LNCaP clone FGC (cell line): ENCODE results near the gene RELA.

Experiments used
- DNase-seq: peaks from one replicate; pipeline ENCODE4 v3.0.0-alpha.2; 2011; ENCODE audit warnings: low read depth
- H3K4me3 ChIP-seq: 2 replicates; pipeline ENCODE4 v1.5.1; 2011; ENCODE audit warnings: mild to moderate bottlenecking, low read depth, low read length, control low read depth
- TF ChIP-seq, protein P1 (sequence below): IDR thresholded peaks from 2 replicates; pipeline ENCODE4 v1.5.1; 2012; ENCODE audit warnings: mild to moderate bottlenecking; ENCODE audit not compliant: control insufficient read depth, insufficient read depth; ENCODE audit errors: extremely low read depth

The RELA gene

DNA sequence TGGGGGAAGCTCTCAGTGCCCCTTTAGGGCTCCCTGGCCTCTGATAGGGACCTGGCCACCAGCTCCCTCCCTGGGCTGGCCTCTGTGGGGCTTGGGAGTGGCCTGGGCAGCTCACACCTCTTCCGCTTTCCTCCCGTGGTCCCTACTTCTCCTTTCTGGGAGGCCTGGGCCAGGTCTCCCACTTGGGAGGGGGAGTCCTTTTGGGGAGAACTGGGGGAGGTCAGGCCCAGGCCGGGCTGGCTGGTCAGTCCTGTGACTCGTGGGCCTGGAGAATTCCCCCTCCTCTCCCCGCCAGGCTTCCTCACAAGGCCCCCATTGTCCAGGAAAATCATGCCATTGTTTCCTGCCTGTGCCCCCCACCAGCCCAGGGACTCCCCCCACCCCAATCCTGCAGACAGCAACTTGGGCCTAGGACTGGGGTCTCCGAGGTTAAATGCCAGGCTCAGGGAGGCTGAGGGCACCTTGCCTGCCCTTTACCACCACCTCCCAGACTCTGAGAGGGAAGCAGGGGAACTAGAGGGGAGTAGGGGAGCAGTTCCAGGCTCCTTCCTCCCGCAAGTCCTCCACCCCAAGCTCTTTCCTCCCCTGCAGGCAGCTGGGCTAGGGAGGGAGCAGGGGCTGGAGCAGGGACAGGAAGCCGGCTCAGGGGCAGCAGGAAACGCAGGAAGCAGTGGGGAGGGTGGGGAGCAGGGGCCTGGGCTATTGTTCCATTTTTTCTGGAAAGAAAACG lies 51.5 kb downstream of the RELA start:
- H3K4me3 ChIP-seq = no peak overlapping the region
- DNase-seq = no peak
- TF ChIP-seq, protein P1, sequence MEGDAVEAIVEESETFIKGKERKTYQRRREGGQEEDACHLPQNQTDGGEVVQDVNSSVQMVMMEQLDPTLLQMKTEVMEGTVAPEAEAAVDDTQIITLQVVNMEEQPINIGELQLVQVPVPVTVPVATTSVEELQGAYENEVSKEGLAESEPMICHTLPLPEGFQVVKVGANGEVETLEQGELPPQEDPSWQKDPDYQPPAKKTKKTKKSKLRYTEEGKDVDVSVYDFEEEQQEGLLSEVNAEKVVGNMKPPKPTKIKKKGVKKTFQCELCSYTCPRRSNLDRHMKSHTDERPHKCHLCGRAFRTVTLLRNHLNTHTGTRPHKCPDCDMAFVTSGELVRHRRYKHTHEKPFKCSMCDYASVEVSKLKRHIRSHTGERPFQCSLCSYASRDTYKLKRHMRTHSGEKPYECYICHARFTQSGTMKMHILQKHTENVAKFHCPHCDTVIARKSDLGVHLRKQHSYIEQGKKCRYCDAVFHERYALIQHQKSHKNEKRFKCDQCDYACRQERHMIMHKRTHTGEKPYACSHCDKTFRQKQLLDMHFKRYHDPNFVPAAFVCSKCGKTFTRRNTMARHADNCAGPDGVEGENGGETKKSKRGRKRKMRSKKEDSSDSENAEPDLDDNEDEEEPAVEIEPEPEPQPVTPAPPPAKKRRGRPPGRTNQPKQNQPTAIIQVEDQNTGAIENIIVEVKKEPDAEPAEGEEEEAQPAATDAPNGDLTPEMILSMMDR = no peak

DNA sequence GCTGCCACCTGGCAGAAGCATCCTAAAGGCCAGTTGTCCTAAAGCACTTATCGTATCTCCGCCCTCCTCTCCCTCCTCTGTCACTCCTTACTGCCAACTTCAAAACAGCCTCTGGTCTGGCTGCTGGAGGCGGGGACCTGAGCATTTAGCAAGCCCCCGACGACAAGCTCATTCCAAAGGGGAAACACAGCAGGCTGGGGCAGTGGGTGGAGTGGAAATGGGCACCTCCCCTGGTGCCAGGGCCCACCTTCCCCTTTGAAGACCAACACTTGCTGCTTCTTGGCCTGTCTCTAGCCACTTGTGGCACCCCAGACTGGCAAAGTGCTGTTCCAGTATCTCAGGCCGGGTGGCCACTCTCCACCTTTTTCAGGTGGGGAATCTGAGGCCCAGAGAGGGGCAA lies 52.3 kb downstream of the RELA start:
- no peak for DNase-seq
- no peak overlapping the region for H3K4me3 ChIP-seq
- TF ChIP-seq, protein P1 = no peak

DNA sequence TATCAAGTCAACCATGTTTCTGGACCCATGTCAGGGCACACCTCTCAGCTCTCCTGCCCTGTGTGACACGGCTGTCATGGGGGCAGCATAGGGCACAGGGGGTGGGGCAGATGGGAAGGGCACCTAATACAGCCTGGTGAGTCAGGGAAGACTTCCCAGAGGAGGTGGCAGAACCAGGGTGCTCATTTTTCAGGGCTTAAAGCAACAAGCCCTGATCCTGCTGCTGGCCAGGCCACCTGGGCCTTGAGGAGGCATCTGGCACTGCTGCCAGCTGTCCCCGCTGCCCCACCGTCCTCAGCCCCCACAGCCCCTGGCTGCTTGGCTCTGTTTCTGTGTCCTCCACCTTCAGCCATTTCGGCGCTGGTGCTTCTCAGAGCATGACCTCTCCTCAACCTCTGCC lies 53.1 kb downstream of the RELA start:
- no peak for DNase-seq
- no peak overlapping the region for H3K4me3 ChIP-seq
- TF ChIP-seq, protein P1 = no peak

DNA sequence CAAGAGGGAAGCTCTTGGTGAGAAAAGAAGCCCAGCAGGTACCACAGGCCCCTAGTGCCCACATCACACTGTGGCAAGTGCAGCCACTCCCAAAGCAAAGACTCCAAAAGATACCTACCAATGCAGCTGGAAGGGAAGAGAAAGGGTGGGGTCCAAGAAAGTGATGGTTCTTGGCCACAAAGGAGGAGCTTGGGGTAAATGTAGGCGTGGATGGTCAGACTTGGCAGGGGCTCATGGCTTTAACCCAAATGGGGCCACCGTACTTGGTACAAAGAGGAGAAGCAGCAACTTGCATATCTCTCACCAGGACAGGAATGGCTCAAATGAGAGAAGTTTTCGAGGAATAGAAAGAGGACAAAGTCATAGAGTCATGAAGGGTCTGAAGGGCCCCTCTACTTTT lies 53.5 kb downstream of the RELA start:
- no peak overlapping the region for H3K4me3 ChIP-seq
- TF ChIP-seq, protein P1 = no peak
- DNase-seq = no peak

- DNase-seq = no peak
- H3K4me3 ChIP-seq = no peak overlapping the region
- TF ChIP-seq, protein P1 = no peak
Measured at GRCh38 chr11:65607614-65608426, 54.9 kb downstream of the RELA start.

- no peak for DNase-seq
- H3K4me3 ChIP-seq = no peak overlapping the region
- TF ChIP-seq, protein P1 = no peak
Measured at GRCh38 chr11:65606876-65607613, 55.7 kb downstream of the RELA start.
